Smooth muscle cell (in vitro differentiated cells): ENCODE results near the gene ANKRD55. TPM values are rescaled to one million over a fixed set of nuclear protein-coding genes. Genes with fewer than 3 reads are reported as not detected.

Experiments used
- DNase-seq: peaks from one replicate; lab custom pipeline; 2025; ENCODE audit not compliant: unreplicated experiment; lab: John Stamatoyannopoulos, UW
- H2AFZ ChIP-seq: fragments of 200-600 bp; sonication (generic); 2 replicates; pipeline ENCODE4 v1.6.0; 2016; ENCODE audit warnings: antibody characterized with exemption, low read depth, mild to moderate bottlenecking
- H3F3A ChIP-seq: fragments of 200-600 bp; sonication (generic); 2 replicates; pipeline ENCODE4 v1.6.0; 2017; ENCODE audit warnings: antibody characterized with exemption, low read depth
- H3K27ac ChIP-seq: fragments of 200-600 bp; sonication (generic); 2 replicates; pipeline ENCODE4 v1.5.1; 2016; ENCODE audit warnings: low read depth, mild to moderate bottlenecking
- H3K27me3 ChIP-seq: fragments of 200-600 bp; sonication (generic); 2 replicates; pipeline ENCODE4 v1.6.1; 2016; ENCODE audit warnings: low read depth, mild to moderate bottlenecking
- H3K36me3 ChIP-seq: fragments of 200-600 bp; sonication (generic); 2 replicates; pipeline ENCODE4 v1.5.1; 2016; ENCODE audit warnings: low read depth
- H3K4me1 ChIP-seq: fragments of 200-600 bp; sonication (generic); 2 replicates; pipeline ENCODE4 v1.5.1; 2016; ENCODE audit warnings: low read depth
- H3K4me2 ChIP-seq: fragments of 200-600 bp; sonication (generic); 2 replicates; pipeline ENCODE4 v1.6.0; 2016; ENCODE audit warnings: mild to moderate bottlenecking
- H3K4me3 ChIP-seq: fragments of 200-600 bp; sonication (generic); 2 replicates; pipeline ENCODE4 v1.5.1; 2016; ENCODE audit warnings: mild to moderate bottlenecking
- H3K79me2 ChIP-seq: fragments of 200-600 bp; sonication (generic); 2 replicates; pipeline ENCODE4 v1.6.0; 2016; ENCODE audit warnings: low read depth, mild to moderate bottlenecking
- H3K9ac ChIP-seq: fragments of 200-600 bp; sonication (generic); 2 replicates; pipeline ENCODE4 v1.6.0; 2016; ENCODE audit warnings: low read depth
- H3K9me3 ChIP-seq: fragments of 200-600 bp; sonication (generic); replicated peaks from 2 replicates; pipeline ENCODE4 v1.5.1; 2016; ENCODE audit warnings: low read depth
- H4K20me1 ChIP-seq: fragments of 200-600 bp; sonication (generic); 2 replicates; pipeline ENCODE4 v1.6.0; 2016; ENCODE audit warnings: low read depth
- CTCF ChIP-seq: fragments of 200-600 bp; sonication (generic); IDR thresholded peaks from 2 replicates; pipeline ENCODE4 v1.5.1; 2017; ENCODE audit warnings: borderline replicate concordance, mild to moderate bottlenecking, antibody characterized with exemption; ENCODE audit not compliant: insufficient read depth, poor library complexity, severe bottlenecking
- WGBS: methylation state at CpG from one replicate; pipeline ENCODE4 v1.1.7; 2016; ENCODE audit warnings: low lambda C conversion rate; 5-methylcytosine and 5-hydroxymethylcytosine counted together
- polyA plus RNA-seq: library from polyadenylated mRNA; unstranded; fragments of >200 nt; fragmentation: Nextera tagmentation; extraction: Ambion mirVana; gene quantifications from 2 replicates; pipeline ENCODE4 v1.2.1, GENCODE V29; 2016
- total RNA-seq: library from RNA; depleted of rRNA; stranded (reverse); fragments of >200 nt; gene quantifications from 2 replicates; pipeline ENCODE4 v1.2.3, GENCODE V29; 2014

ANKRD55 gene
- total and polyA plus RNA-seq, 2 experiments from 2014 or later = 1.1 to 1.7 TPM

GRCh38 chr5:56272765-56273164 lies 39.6 kb upstream of the ANKRD55 start:
- Histone ChIP-seq H3K9ac (no peak overlapping the region), H3K4me1 (peaks cover 10% of the 10 kb centered on the region)

GRCh38 chr5:56270568-56271392 lies 37.6 kb upstream of the ANKRD55 start:
- peak; percentile 97 for TF ChIP-seq CTCF
- peaks cover 7% of the 10 kb centered on the region for H3F3A ChIP-seq
- no peak overlapping the region for H3K4me3 ChIP-seq
- H3K27me3 ChIP-seq = no peaks in the 10 kb centered on the region
- H4K20me1 ChIP-seq = no peaks in the 10 kb centered on the region
- peak; percentile 36 for DNase-seq
- no peak overlapping the region for H3K9ac ChIP-seq
- WGBS = 11% methylated on average over 6 of the region's 6 CpGs
- peaks cover 8% of the 10 kb centered on the region for H3K4me1 ChIP-seq
- peak overlapping the region; percentile 48 for H3K27ac ChIP-seq
- no peaks in the 10 kb centered on the region for H3K9me3 ChIP-seq
- no peaks in the 10 kb centered on the region for H3K79me2 ChIP-seq
- no peaks in the 10 kb centered on the region for H3K36me3 ChIP-seq
- H2AFZ ChIP-seq = no peak overlapping the region
- peak overlapping the region; percentile 67 for H3K4me2 ChIP-seq

More at GRCh38 chr5:56272765-56273164, 39.6 kb upstream of the ANKRD55 start:
- Histone ChIP-seq H2AFZ (no peak overlapping the region), H4K20me1 (no peaks in the 10 kb centered on the region), H3F3A (peaks cover 10% of the 10 kb centered on the region), H3K79me2 (no peaks in the 10 kb centered on the region), H3K9me3 (no peaks in the 10 kb centered on the region), H3K4me3 (no peak overlapping the region), H3K4me2 (no peak overlapping the region), H3K36me3 (no peaks in the 10 kb centered on the region), H3K27me3 (no peaks in the 10 kb centered on the region), H3K27ac (no peak overlapping the region)
- TF ChIP-seq CTCF = no peak
- WGBS = 95% methylated on average over 2 of the region's 2 CpGs
- no peak for DNase-seq

- TF ChIP-seq CTCF = no peak
- H3K9me3 ChIP-seq = no peaks in the 10 kb centered on the region
- peaks cover 7% of the 10 kb centered on the region for H3F3A ChIP-seq
- H3K4me3 ChIP-seq = no peak overlapping the region
- no peaks in the 10 kb centered on the region for H4K20me1 ChIP-seq
- no peak overlapping the region for H2AFZ ChIP-seq
- no peak for DNase-seq
- H3K9ac ChIP-seq = no peak overlapping the region
- no peaks in the 10 kb centered on the region for H3K36me3 ChIP-seq
- H3K79me2 ChIP-seq = no peaks in the 10 kb centered on the region
- H3K4me2 ChIP-seq = peak overlapping the region; percentile 67
- H3K27me3 ChIP-seq = no peaks in the 10 kb centered on the region
- WGBS = 62% methylated on average over 6 of the region's 6 CpGs
- peak overlapping the region; percentile 48 for H3K27ac ChIP-seq
- H3K4me1 ChIP-seq = peaks cover 8% of the 10 kb centered on the region
Measured at GRCh38 chr5:56270058-56270457, 36.9 kb upstream of the ANKRD55 start.
